ENCODE data around the gene COG3.

Gene COG3

GRCh38 chr13:45540195-45540594 lies 75.5 kb downstream of the COG3 start:
- Histone ChIP-seq H3K9me3 (ENCODE audit: low read length) (no peaks in the 10 kb centered on the region), H3K9ac (ENCODE audit: low read length) (no peak overlapping the region), H3K36me3 (ENCODE audit: insufficient read depth, low read length) (peaks cover 8% of the 10 kb centered on the region; the same call in 1 of the 2 replicates), H3K4me3 (ENCODE audit: low read depth, low read length, poor library complexity, severe bottlenecking) (no peak overlapping the region), H3K4me1 (ENCODE audit: insufficient read depth, low read length, severe bottlenecking) (no peaks in the 10 kb centered on the region), H2AFZ (ENCODE audit: low read length) (no peak overlapping the region), H3K9me2 (ENCODE audit: low read depth, low read length) (no peaks in the 10 kb centered on the region), H4K20me1 (ENCODE audit: insufficient read depth, low read length) (no peaks in the 10 kb centered on the region), H3K27ac (ENCODE audit: low read depth, low read length, poor library complexity, severe bottlenecking) (no peak overlapping the region), H3K79me2 (ENCODE audit: insufficient read depth, low read length) (no peaks in the 10 kb centered on the region), H3K27me3 (ENCODE audit: insufficient read depth, low read length) (no peaks in the 10 kb centered on the region), H3F3A (ENCODE audit: insufficient read depth, low read length) (no peaks in the 10 kb centered on the region), H3K4me2 (ENCODE audit: low read length) (no peak overlapping the region)
- TF ChIP-seq EZH2 (IDR thresholded peaks at IDR 0.05; ENCODE audit: borderline replicate concordance, low read length), result no peak

GRCh38 chr13:45540864-45541263 lies 76.1 kb downstream of the COG3 start:
- no peaks in the 10 kb centered on the region for H3K4me1 ChIP-seq (ENCODE audit: insufficient read depth, low read length, severe bottlenecking)
- no peaks in the 10 kb centered on the region for H3K27me3 ChIP-seq (ENCODE audit: insufficient read depth, low read length)
- no peak overlapping the region for H3K9ac ChIP-seq (ENCODE audit: low read length)
- no peaks in the 10 kb centered on the region for H4K20me1 ChIP-seq (ENCODE audit: insufficient read depth, low read length)
- TF ChIP-seq EZH2 (IDR thresholded peaks at IDR 0.05; ENCODE audit: borderline replicate concordance, low read length) (no peak), CTCF (IDR thresholded peaks at IDR 0.05; ENCODE audit: low read length) (no peak)
- H3K4me3 ChIP-seq (ENCODE audit: low read depth, low read length, poor library complexity, severe bottlenecking), result no peak overlapping the region
- H3K79me2 ChIP-seq (ENCODE audit: insufficient read depth, low read length), result no peaks in the 10 kb centered on the region
- H3K36me3 ChIP-seq (ENCODE audit: insufficient read depth, low read length), result peaks cover 1% of the 10 kb centered on the region; the same call in 1 of the 2 replicates
- no peak overlapping the region for H2AFZ ChIP-seq (ENCODE audit: low read length)
- no peaks in the 10 kb centered on the region for H3F3A ChIP-seq (ENCODE audit: insufficient read depth, low read length)
- H3K9me2 ChIP-seq (ENCODE audit: low read depth, low read length), result no peaks in the 10 kb centered on the region
- H3K9me3 ChIP-seq (ENCODE audit: low read length), result no peaks in the 10 kb centered on the region
- no peak overlapping the region for H3K4me2 ChIP-seq (ENCODE audit: low read length)
- H3K27ac ChIP-seq (ENCODE audit: low read depth, low read length, poor library complexity, severe bottlenecking), result no peak overlapping the region

GRCh38 chr13:45541806-45542205 lies 77.1 kb downstream of the COG3 start:
- Histone ChIP-seq H3K36me3 (ENCODE audit: insufficient read depth, low read length) (no peaks in the 10 kb centered on the region; the same call in 1 of the 2 replicates), H3F3A (ENCODE audit: insufficient read depth, low read length) (no peaks in the 10 kb centered on the region), H3K4me1 (ENCODE audit: insufficient read depth, low read length, severe bottlenecking) (no peaks in the 10 kb centered on the region), H3K27ac (ENCODE audit: low read depth, low read length, poor library complexity, severe bottlenecking) (no peak overlapping the region), H4K20me1 (ENCODE audit: insufficient read depth, low read length) (no peaks in the 10 kb centered on the region), H3K9me3 (ENCODE audit: low read length) (no peaks in the 10 kb centered on the region), H3K4me3 (ENCODE audit: low read depth, low read length, poor library complexity, severe bottlenecking) (no peak overlapping the region), H3K9me2 (ENCODE audit: low read depth, low read length) (no peaks in the 10 kb centered on the region), H3K27me3 (ENCODE audit: insufficient read depth, low read length) (no peaks in the 10 kb centered on the region), H3K79me2 (ENCODE audit: insufficient read depth, low read length) (no peaks in the 10 kb centered on the region), H2AFZ (ENCODE audit: low read length) (no peak overlapping the region), H3K4me2 (ENCODE audit: low read length) (no peak overlapping the region), H3K9ac (ENCODE audit: low read length) (no peak overlapping the region)
- TF ChIP-seq EZH2 (IDR thresholded peaks at IDR 0.05; ENCODE audit: borderline replicate concordance, low read length), result no peak
- no peak for TF ChIP-seq CTCF (IDR thresholded peaks at IDR 0.05; ENCODE audit: low read length)

GRCh38 chr13:45542391-45542790 lies 77.7 kb downstream of the COG3 start:
- Histone ChIP-seq H3K36me3 (ENCODE audit: insufficient read depth, low read length) (no peaks in the 10 kb centered on the region), H2AFZ (ENCODE audit: low read length) (no peak overlapping the region), H3K9me2 (ENCODE audit: low read depth, low read length) (no peaks in the 10 kb centered on the region), H3K4me3 (ENCODE audit: low read depth, low read length, poor library complexity, severe bottlenecking) (no peak overlapping the region), H3F3A (ENCODE audit: insufficient read depth, low read length) (no peaks in the 10 kb centered on the region), H3K27me3 (ENCODE audit: insufficient read depth, low read length) (no peaks in the 10 kb centered on the region), H3K79me2 (ENCODE audit: insufficient read depth, low read length) (no peaks in the 10 kb centered on the region), H3K9ac (ENCODE audit: low read length) (no peak overlapping the region), H3K4me2 (ENCODE audit: low read length) (no peak overlapping the region), H3K4me1 (ENCODE audit: insufficient read depth, low read length, severe bottlenecking) (no peaks in the 10 kb centered on the region), H3K27ac (ENCODE audit: low read depth, low read length, poor library complexity, severe bottlenecking) (no peak overlapping the region), H3K9me3 (ENCODE audit: low read length) (no peaks in the 10 kb centered on the region), H4K20me1 (ENCODE audit: insufficient read depth, low read length) (no peaks in the 10 kb centered on the region)
- TF ChIP-seq EZH2 (IDR thresholded peaks at IDR 0.05; ENCODE audit: borderline replicate concordance, low read length) (no peak), CTCF (IDR thresholded peaks at IDR 0.05; ENCODE audit: low read length) (no peak)

All from OCI-LY1 (cell line).